ENCODE data around the gene RBM4B.
"Not testable (repeated sequence)": the region's sequence is repeated elsewhere in the genome, so short reads cannot be mapped to it uniquely, and the experiment has no call there.

RBM4B gene, protein sequence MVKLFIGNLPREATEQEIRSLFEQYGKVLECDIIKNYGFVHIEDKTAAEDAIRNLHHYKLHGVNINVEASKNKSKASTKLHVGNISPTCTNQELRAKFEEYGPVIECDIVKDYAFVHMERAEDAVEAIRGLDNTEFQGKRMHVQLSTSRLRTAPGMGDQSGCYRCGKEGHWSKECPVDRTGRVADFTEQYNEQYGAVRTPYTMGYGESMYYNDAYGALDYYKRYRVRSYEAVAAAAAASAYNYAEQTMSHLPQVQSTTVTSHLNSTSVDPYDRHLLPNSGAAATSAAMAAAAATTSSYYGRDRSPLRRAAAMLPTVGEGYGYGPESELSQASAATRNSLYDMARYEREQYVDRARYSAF

DNA sequence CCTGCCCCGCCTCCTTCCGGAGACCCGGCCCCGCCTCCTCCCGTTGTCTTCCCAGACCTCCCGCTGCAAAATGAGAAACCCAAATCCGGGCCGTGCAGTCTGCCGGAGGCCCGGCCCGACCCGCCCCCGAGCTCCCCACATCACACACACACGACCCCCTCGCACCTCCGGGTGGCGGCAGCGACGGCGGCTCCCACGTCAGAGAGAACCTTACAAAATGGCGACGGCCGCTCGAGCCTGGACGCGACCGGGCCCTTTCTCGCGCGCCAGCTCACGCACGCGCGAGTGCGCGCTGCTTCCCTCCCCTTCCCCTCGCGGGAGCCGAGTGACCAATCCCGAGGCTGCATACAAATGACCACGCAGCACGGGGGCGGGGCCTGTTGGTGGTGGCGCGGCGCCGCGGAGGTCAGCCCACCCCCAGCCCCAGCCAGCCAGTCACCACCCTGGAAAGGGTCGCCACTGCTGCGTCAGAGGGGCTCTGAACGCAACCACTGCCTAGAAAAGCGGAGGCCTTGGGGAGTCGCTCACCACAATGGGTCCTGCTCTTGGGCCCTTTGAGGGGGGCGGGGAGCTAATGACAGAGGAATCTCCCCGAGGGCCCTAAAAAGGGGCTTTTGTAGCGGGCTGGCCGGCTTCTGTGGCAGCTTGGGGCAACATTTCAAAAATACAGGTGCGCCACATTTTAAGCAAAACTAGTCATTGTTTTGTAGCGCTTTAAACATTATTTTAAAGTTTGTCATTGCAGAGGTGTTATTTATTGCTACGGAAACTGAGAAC, at the start of gene RBM4B:
Gene RBM4B, minus strand, starts transcription at position 289 of the 777 bp plus-strand sequence. CDS start 808 bp downstream, outside the sequence.
- DNase-seq, result peak; percentile 91 to 99 (median 94)

- no peak for DNase-seq
Observed at GRCh38 chr11:66725647-66726046, 48.0 kb upstream of the RBM4B start.

DNA sequence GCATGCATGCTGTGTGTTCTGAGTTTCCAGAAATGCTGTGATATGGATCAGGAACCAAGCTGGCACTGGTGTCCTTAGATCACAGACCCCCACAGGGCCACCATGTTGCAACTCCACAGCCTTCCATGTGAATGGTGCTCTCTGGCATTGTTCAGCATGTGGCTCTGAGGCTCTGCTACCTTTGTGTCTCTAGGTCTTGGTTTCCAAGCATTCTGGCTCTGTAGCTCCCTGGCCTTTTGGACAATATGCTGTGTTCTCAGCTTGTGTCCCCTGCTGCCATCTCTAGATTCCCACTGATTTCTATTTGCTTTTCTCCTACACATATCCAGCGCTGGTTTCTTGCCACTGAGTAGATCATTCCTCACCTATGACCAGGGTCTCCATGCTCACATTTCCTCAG, 47.4 kb upstream of the RBM4B start:
- no peak for DNase-seq

DNA sequence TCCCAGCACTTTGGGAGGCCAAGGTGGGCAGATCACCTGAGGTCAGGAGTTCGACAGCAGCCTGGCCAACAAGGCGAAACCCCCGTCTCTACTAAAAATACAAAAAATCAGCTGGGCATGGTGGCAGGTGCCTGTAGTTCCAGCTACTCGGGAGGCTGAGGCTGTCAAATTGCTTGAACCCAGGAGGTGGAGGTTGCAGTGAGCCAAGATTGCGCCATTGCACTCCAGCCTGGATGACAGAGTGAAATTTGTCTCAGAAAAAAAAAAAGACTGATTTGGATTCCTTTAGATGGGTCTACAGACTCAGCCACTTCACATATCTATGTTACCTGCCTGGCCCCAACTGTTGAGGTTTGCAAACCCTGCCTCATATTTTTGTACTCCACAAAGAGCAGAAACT, 46.5 kb upstream of the RBM4B start:
- DNase-seq, result not testable (repeated sequence)

DNA sequence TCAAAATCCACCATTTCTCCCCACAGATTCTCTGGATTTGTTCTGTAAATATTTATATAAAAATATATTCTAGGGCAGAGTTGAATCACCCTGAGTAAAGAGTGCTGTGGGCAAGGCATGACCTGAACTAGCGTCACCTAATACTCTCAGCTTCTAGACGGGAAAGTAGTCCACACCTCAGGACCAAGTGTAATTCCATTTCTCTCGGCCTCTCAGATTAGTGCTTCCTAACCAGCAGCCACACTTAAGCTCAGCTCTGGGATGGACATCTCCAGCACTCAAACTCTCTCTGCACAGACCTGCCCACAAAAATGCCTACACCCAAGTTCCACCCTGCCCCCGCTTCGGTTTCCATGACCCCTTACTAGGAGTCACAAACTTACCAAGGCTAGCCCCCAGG, 46.0 kb upstream of the RBM4B start:
- DNase-seq, result no peak

DNA sequence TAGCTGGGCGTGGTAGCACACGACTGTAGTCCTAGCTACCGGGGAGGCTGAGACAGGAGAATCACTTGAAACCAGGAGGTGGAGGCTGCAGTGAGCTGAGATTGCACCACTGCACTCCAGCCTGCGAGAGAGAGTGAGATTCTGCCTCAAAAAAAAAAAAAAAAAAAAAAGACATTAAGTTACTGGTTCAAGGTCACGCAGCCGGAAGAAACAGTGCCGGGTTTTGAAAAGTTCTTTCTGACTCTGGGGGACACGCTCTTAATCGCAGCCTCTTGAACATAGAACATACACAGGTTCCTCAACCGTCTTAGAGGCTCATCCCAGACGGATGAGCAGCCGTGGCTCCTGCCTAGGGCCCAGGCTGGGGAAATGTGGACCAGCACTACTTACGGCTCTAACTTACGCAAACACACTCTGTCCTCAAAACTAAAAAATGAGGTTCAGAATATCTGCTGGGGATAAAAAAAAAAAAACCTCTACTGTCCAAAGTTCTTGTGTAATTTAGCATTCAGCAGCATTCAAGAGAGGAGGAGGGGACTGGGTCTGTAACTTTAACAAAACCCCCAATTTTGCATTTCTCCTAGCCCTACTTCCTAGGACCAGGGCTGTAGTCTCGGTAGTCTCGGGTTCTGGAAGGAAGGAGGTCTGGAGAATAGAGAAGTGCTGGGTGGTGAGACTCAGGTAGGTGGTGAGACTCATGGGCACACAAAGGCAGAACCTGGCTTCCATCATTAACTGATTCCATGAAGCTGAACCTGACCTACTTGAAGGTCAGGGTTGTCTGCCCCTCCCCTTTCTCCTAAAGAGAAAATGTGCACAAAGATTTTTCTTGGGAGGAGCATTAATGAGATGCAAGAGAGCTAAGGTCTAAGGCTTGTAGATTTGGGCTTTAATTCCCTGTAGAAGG, 45.3 kb upstream of the RBM4B start:
- no peak for DNase-seq

- DNase-seq, result no peak
Observed at GRCh38 chr11:66721939-66722338, 44.3 kb upstream of the RBM4B start.

DNA sequence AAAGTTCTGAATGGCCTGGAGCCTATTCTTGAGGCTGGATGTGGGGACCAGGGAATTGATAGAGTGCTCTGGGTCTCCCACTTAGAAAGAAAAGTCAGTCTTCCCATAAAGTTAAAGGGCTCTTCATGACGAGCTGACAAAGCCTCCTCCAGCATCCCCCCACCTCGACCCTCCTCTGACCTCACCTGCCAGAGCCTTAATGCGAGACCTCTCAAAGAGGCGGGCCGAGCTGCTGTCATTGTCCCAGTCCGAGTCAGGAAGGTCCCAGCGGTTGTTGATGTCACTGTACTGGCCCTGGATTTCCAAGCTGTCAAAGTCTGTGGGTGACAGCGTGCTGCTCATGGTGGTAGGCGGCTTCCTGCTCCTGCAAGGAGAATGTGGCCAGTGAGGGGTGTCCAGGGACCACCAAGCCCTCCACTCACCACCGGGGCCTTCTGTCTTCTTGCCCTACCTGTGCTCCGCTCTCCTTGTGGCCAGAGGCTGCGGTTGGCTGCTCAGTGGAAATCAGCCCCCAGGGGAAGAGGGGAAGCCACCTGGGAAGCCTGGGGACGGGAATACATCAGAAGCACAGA, 43.3 kb upstream of the RBM4B start:
- DNase-seq, result no peak

GRCh38 chr11:66720223-66720898, 42.7 kb upstream of the RBM4B start:
- no peak for DNase-seq

GRCh38 chr11:66719111-66719872, 41.6 kb upstream of the RBM4B start:
- no peak for DNase-seq

DNA sequence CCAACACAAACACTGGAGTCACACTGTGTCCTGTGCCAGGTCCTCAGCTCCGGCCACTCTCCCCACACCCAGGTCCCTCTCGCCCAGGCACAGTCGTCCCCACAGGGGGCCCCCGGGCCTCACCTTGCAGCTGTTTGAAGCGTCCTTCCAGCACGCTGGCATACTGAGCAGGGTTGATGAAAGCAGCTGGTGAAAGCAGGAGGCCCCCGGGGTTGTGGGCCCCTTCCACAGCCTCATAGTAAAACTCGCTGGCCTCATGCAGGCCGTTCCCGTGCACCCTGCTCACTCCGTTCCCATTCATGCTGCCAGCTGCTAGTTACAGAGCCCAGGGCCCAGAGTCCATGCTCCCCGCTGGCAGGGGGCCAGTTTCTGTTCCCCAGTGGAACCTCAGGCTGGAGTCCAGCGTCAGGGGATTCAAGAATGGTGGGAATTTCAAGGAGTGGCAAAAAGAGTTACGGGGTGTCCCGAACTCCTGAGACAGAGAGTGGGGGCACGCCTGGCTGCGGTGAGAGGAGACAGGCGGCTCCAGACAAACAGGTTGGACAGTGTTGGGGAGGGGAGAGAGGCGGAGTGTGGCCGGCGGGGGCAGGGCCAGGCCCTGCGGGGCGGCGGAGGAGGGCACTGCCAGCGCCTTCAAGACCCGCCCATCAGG, 40.8 kb upstream of the RBM4B start:
- DNase-seq, result no peak

GRCh38 chr11:66717925-66718319, 40.2 kb upstream of the RBM4B start:
- no peak for DNase-seq

- no peak for DNase-seq
Observed at GRCh38 chr11:66716996-66717395, 39.3 kb upstream of the RBM4B start.

GRCh38 chr11:66715346-66716085, 37.8 kb upstream of the RBM4B start:
- no peak for DNase-seq

GRCh38 chr11:66713746-66714480, 36.2 kb upstream of the RBM4B start:
- no peak for DNase-seq

DNA sequence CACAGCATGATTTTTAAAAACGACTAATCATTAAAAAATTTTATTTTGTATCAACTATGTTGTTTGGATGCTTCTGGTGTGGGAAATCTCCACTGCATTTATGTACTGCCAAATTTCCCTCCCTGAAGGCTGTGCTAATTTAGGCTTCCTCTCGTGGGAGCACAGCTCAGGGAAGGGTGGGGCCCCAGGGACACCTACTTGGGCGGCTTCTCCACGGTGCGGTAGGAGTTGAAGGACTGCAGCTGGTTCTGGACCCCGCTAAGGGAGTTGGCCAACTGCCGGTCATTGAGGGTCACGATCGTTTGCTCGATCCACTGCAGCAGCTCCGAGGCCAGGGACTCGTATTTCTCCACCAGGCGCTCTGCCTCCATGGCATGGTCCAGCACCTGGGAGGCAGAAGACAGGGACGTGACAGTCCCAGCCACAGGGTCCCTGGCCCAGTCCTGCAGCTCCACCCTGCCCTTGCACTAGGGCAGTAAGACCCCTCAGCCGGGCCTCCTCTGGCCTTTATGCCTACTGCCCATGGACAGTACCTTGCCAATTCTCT, 32.8 kb upstream of the RBM4B start:
- no peak for DNase-seq

GRCh38 chr11:66708701-66709100, 31.0 kb upstream of the RBM4B start:
- no peak for DNase-seq

DNA sequence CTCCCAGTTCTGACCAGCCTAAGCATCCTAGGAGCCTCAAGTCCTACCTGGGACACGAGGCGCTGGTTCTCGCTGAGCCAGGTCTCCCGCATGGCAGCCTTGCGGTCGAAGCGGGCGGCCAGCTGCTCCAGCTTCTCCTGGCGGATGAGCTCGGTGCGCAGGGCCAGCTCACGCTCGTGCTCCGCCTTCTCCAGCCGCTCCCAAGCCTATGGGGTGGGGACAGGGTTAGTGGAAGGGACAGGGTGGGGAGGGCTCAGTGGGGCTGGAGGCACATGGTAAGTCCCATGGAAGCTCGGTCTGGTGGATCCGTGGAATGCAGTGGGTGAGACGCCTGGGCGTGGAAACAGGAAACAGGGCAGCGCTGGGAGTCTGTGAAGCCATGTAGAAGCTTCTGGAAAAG, 30.4 kb upstream of the RBM4B start:
- no peak for DNase-seq

GRCh38 chr11:66707486-66707885, 29.8 kb upstream of the RBM4B start:
- no peak for DNase-seq

Data from stimulated activated naive CD4-positive, alpha-beta T cell (primary cell).